Measurements from ENCODE around the gene FLVCR2. TPM values are rescaled to one million over a fixed set of nuclear protein-coding genes. Genes with fewer than 3 reads are reported as not detected.
"Not testable (repeated sequence)": the region's sequence is repeated elsewhere in the genome, so short reads cannot be mapped to it uniquely, and the experiment has no call there.

Gene FLVCR2
- total RNA-seq, 2 experiments from 2014 or later: 1.1 to 6.2 TPM

DNA sequence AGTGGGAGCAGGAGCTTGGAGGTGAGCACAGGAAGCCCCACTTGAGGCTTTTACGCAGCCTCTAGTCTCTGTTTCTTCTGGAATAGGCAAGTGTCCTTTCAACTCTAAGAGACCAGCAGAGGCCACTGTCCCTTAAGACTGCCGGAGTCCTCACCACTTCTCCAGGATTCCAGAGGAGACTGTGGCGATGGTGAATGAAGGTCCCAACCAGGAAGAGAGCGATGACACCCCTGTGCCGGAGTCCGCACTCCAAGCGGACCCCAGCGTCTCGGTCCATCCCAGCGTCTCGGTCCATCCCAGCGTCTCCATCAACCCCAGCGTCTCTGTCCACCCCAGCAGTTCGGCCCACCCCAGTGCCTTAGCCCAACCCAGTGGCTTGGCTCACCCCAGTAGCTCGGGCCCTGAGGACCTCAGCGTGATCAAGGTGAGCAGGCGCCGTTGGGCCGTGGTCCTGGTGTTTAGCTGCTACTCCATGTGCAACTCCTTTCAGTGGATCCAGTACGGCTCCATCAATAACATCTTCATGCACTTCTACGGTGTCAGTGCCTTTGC is 442 bp downstream of the FLVCR2 start:
- H3K27me3 Mint-ChIP-seq: peaks cover 4% of the 10 kb centered on the region
- H3K4me1 Mint-ChIP-seq: peaks cover 21% of the 10 kb centered on the region
- DNase-seq: no peak
- H3K27ac Mint-ChIP-seq: no peak overlapping the region
- ChIA-PET CTCF (interaction anchor here (1.0 to 2.8 kb wide), 7 partner anchors 10 to 82 kb away, joined by 3 to 13 read pairs (median 6); no protein-coding TSS in a partner anchor), POLR2A (no interaction called here)
- no peaks in the 10 kb centered on the region for H3K36me3 Mint-ChIP-seq (ENCODE audit: low read depth)
- peak overlapping the region; percentile 82 for H3K4me3 Mint-ChIP-seq
- no peaks in the 10 kb centered on the region for H3K9me3 Mint-ChIP-seq

- no peak for DNase-seq
- H3K9me3 Mint-ChIP-seq: no peaks in the 10 kb centered on the region
- CTCF ChIA-PET: interaction anchor here (1.0 to 2.8 kb wide), 5 partner anchors 13 to 403 kb away, joined by 3 to 12 read pairs (median 6); no protein-coding TSS in a partner anchor
- H3K36me3 Mint-ChIP-seq (ENCODE audit: low read depth): no peaks in the 10 kb centered on the region
- H3K27ac Mint-ChIP-seq: peak overlapping the region; percentile 47
- POLR2A ChIA-PET: no interaction called here
- H3K4me3 Mint-ChIP-seq: peak overlapping the region; percentile 82
- H3K27me3 Mint-ChIP-seq: peaks cover 4% of the 10 kb centered on the region
- H3K4me1 Mint-ChIP-seq: peaks cover 21% of the 10 kb centered on the region
These were observed 981 bp downstream of the FLVCR2 start for GRCh38 chr14:75579338-75579864.

DNA sequence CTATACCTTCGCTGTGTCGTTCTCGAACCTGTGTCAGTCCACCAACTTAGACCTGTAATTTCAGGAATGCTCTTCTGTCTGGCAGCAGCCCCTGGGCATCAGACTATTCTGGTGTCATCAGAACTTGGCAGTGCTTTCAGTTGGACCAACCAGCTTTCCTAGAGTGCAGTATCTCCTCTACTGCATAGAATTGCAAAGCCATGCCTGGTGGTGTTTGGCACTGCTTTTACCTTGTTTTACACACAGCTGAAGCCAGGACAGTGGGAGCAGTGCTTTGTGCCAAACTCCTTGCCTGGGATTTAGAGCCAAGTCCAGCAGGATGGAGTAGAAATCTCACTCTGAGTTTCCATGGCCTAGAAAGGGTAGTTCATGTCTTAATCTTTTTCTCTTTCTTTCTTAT is 1.5 kb downstream of the FLVCR2 start:
- peak overlapping the region; percentile 82 for H3K4me3 Mint-ChIP-seq
- H3K27me3 Mint-ChIP-seq: peaks cover 4% of the 10 kb centered on the region
- no peaks in the 10 kb centered on the region for H3K9me3 Mint-ChIP-seq
- no peaks in the 10 kb centered on the region for H3K36me3 Mint-ChIP-seq (ENCODE audit: low read depth)
- CTCF ChIA-PET: interaction anchor here (1.3 to 2.8 kb wide), 2 partner anchors 19 to 403 kb away, joined by 3 to 12 read pairs; no protein-coding TSS in a partner anchor
- POLR2A ChIA-PET: no interaction called here
- peaks cover 21% of the 10 kb centered on the region for H3K4me1 Mint-ChIP-seq
- DNase-seq: no peak
- H3K27ac Mint-ChIP-seq: no peak overlapping the region

DNA sequence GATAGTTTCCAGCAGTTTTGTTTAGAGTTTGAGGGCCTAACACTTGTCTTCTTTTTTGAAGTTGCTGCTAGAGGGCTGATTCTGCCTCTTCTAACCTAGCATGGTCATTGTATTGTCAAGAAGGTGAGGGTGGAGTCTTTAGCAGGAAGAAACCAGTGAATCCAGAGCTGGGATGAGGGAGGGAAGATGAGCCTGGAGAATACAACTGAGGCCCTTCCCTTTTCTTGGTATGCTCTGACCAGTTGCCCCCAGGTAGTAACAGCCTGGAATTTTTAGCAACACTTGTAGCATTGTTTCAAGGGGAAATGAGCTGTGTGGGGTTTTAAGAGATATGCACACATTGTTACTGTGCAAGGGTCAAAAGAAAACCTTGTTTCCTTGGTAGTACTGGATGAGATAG is 9.0 kb downstream of the FLVCR2 start:
- no peak for DNase-seq
- H3K27me3 Mint-ChIP-seq: no peaks in the 10 kb centered on the region
- ChIA-PET CTCF (interaction anchor here (0.7 to 1.1 kb wide), 3 partner anchors 203 to 997 kb away, joined by 3 to 7 read pairs (median 4); partner anchors contain the start of gene RPS6KL1), POLR2A (no interaction called here)
- peaks cover 3% of the 10 kb centered on the region for H3K9me3 Mint-ChIP-seq
- no peaks in the 10 kb centered on the region for H3K4me1 Mint-ChIP-seq
- no peak overlapping the region for H3K27ac Mint-ChIP-seq
- no peaks in the 10 kb centered on the region for H3K36me3 Mint-ChIP-seq (ENCODE audit: low read depth)
- no peak overlapping the region for H3K4me3 Mint-ChIP-seq

DNA sequence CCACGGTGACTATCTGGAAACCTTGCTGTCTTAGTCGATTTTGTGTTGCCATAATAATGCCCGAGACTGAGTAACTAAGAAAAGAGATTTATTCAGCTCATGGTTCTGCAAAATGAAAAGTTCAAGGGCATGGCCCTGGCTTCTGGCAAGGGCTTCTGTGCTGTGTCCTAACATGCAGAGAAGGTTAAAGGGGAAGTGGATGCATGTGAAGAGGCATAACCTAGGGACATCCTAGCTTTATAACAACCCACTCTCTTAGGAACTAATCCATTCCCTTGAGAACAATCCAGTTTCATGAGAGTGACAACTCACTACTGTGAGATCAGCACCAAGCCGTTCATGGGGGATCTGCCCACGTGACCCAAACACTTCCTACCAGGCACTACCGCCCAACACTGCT is 11.5 kb downstream of the FLVCR2 start:
- POLR2A ChIA-PET: no interaction called here
- Mint-ChIP-seq H3K4me1 (no peaks in the 10 kb centered on the region), H3K36me3 (ENCODE audit: low read depth) (no peaks in the 10 kb centered on the region), H3K27me3 (no peaks in the 10 kb centered on the region), H3K9me3 (peaks cover 3% of the 10 kb centered on the region), H3K4me3 (no peak overlapping the region), H3K27ac (no peak overlapping the region)
- no peak for DNase-seq
- CTCF ChIA-PET: no interaction called here

GRCh38 chr14:75591331-75591946 is 13.0 kb downstream of the FLVCR2 start:
- Mint-ChIP-seq H3K27ac (no peak overlapping the region), H3K27me3 (no peaks in the 10 kb centered on the region), H3K4me3 (no peak overlapping the region), H3K9me3 (peaks cover 3% of the 10 kb centered on the region), H3K36me3 (ENCODE audit: low read depth) (no peaks in the 10 kb centered on the region), H3K4me1 (no peaks in the 10 kb centered on the region)
- ChIA-PET CTCF (interaction anchor here (1.1 to 1.3 kb wide), 3 partner anchors 13 to 33 kb away, joined by 3 to 5 read pairs (median 3); partner anchors contain the start of gene FLVCR2), POLR2A (no interaction called here)
- no peak for DNase-seq

- POLR2A ChIA-PET: no interaction called here
- Mint-ChIP-seq H3K4me1 (no peaks in the 10 kb centered on the region), H3K27ac (no peak overlapping the region), H3K4me3 (no peak overlapping the region), H3K27me3 (no peaks in the 10 kb centered on the region), H3K9me3 (peaks cover 3% of the 10 kb centered on the region), H3K36me3 (ENCODE audit: low read depth) (no peaks in the 10 kb centered on the region)
- CTCF ChIA-PET: interaction anchor here (1.1 to 1.3 kb wide), 2 partner anchors 12 to 20 kb away, joined by 5 to 6 read pairs; no protein-coding TSS in a partner anchor
- DNase-seq: no peak
These were observed 13.7 kb downstream of the FLVCR2 start for GRCh38 chr14:75591987-75592575.

- ChIA-PET CTCF (no interaction called here), POLR2A (no interaction called here)
- H3K27me3 Mint-ChIP-seq: no peaks in the 10 kb centered on the region
- H3K4me3 Mint-ChIP-seq: no peak overlapping the region
- no peak overlapping the region for H3K27ac Mint-ChIP-seq
- DNase-seq: no peak
- H3K36me3 Mint-ChIP-seq (ENCODE audit: low read depth): no peaks in the 10 kb centered on the region
- peaks cover 3% of the 10 kb centered on the region for H3K9me3 Mint-ChIP-seq
- H3K4me1 Mint-ChIP-seq: no peaks in the 10 kb centered on the region
These were observed 16.8 kb downstream of the FLVCR2 start for GRCh38 chr14:75595226-75595625.

- Mint-ChIP-seq H3K27ac (no peak overlapping the region), H3K4me1 (no peaks in the 10 kb centered on the region), H3K27me3 (no peaks in the 10 kb centered on the region), H3K9me3 (no peaks in the 10 kb centered on the region), H3K4me3 (no peak overlapping the region), H3K36me3 (ENCODE audit: low read depth) (no peaks in the 10 kb centered on the region)
- ChIA-PET POLR2A (no interaction called here), CTCF (interaction anchor here (0.7 to 1.2 kb wide), 2 partner anchors 21 to 23 kb away, joined by 3 read pairs; no protein-coding TSS in a partner anchor)
- DNase-seq: no peak
These were observed 18.7 kb downstream of the FLVCR2 start for GRCh38 chr14:75597149-75597548.

GRCh38 chr14:75600100-75600499 is 21.7 kb downstream of the FLVCR2 start:
- H3K36me3 Mint-ChIP-seq (ENCODE audit: low read depth); DNase-seq; H3K4me3 Mint-ChIP-seq; H3K27ac Mint-ChIP-seq; POLR2A ChIA-PET; H3K9me3 Mint-ChIP-seq; H3K4me1 Mint-ChIP-seq; H3K27me3 Mint-ChIP-seq: not testable (repeated sequence)
- CTCF ChIA-PET: interaction anchor here (0.5 kb wide), 1 partner anchor 9 kb away, joined by 3 read pairs; no protein-coding TSS in a partner anchor

DNA sequence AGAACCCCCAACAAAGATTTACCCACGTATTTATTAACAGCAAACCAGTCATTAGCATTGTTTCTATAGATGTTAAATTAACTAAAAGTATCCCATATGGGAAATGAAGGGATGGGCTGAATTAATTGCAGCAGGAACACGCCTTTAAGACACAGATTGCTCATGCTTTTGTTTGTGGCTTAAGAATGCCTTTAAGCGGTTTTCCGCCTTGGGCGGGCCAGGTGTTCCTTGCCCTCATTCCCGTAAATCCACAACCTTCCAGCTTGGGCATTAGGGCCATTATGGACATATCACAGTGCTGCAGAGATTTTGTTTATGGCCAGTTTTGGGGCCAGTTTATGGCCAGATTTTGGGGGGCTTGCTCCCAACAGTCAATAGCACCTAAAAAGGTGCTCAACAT is 22.6 kb downstream of the FLVCR2 start:
- H3K4me3 Mint-ChIP-seq; H3K36me3 Mint-ChIP-seq (ENCODE audit: low read depth); H3K27me3 Mint-ChIP-seq; DNase-seq; H3K4me1 Mint-ChIP-seq; H3K9me3 Mint-ChIP-seq; H3K27ac Mint-ChIP-seq; POLR2A ChIA-PET: not testable (repeated sequence)
- CTCF ChIA-PET: interaction anchor here (1.5 kb wide), 1 partner anchor 46 kb away, joined by 3 read pairs; no protein-coding TSS in a partner anchor

DNA sequence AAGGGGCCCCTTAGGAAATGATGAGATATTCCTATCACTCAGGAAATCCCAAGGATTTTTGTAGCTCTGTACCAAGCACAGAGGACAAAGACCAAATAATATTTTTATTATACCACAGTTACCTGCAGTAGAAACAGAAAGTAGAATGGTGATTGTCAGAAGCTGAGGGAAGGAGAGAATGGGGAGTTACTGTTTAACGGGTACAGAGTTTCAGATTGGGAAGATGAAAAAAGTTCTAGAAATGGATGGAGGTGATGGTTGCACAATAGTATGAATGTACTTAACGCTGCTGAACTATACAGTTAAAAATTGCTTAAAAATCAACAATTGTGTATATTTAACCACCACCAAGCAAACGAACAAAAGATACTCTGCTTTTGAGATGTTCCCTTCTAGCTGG is 24.1 kb downstream of the FLVCR2 start:
- DNase-seq: no peak
- Mint-ChIP-seq H3K9me3 (no peaks in the 10 kb centered on the region), H3K4me1 (no peaks in the 10 kb centered on the region), H3K27me3 (no peaks in the 10 kb centered on the region), H3K4me3 (no peak overlapping the region), H3K27ac (no peak overlapping the region), H3K36me3 (ENCODE audit: low read depth) (peaks cover under 1% of the 10 kb centered on the region)
- CTCF ChIA-PET: interaction anchor here (1.5 kb wide), 1 partner anchor 44 kb away, joined by 3 read pairs; no protein-coding TSS in a partner anchor
- POLR2A ChIA-PET: no interaction called here
